AG08395 (cell line): ENCODE results near the gene WDR70.
A peak's percentile ranks its signal among the peaks of the same experiment; 100 is the strongest.
"Not testable (repeated sequence)": the region's sequence is repeated elsewhere in the genome, so short reads cannot be mapped to it uniquely, and the experiment has no call there.

Source experiments
- DNase-seq: peaks from one replicate; pipeline ENCODE4 v3.0.0; 2012; ENCODE audit warnings: mixed read lengths, low spot score

The WDR70 gene

GRCh38 chr5:37570597-37570996, 191.5 kb downstream of the WDR70 start:
- no peak for DNase-seq

GRCh38 chr5:37571985-37572384, 192.9 kb downstream of the WDR70 start:
- DNase-seq = no peak

- DNase-seq = no peak
Measured at GRCh38 chr5:37575541-37576489, 196.7 kb downstream of the WDR70 start.

- no peak for DNase-seq
Measured at GRCh38 chr5:37576552-37576951, 197.4 kb downstream of the WDR70 start.

- DNase-seq = no peak
Measured at GRCh38 chr5:37578176-37578575, 199.1 kb downstream of the WDR70 start.

- no peak for DNase-seq
Measured at GRCh38 chr5:37580106-37580505, 201.0 kb downstream of the WDR70 start.

GRCh38 chr5:37582202-37582601, 203.1 kb downstream of the WDR70 start:
- DNase-seq = no peak

GRCh38 chr5:37593292-37593691, 214.2 kb downstream of the WDR70 start:
- not testable (repeated sequence) for DNase-seq

- not testable (repeated sequence) for DNase-seq
Measured at GRCh38 chr5:37594864-37595263, 215.7 kb downstream of the WDR70 start.

GRCh38 chr5:37598733-37599132, 219.6 kb downstream of the WDR70 start:
- DNase-seq = no peak

- no peak for DNase-seq
Measured at GRCh38 chr5:37601163-37601562, 222.0 kb downstream of the WDR70 start.

GRCh38 chr5:37603072-37603471, 224.0 kb downstream of the WDR70 start:
- no peak for DNase-seq

- no peak for DNase-seq
Measured at GRCh38 chr5:37604290-37604689, 225.2 kb downstream of the WDR70 start.

GRCh38 chr5:37606148-37606547, 227.0 kb downstream of the WDR70 start:
- DNase-seq = no peak

- DNase-seq = no peak
Measured at GRCh38 chr5:37606632-37607248, 227.6 kb downstream of the WDR70 start.

- peak; percentile 85 for DNase-seq
Measured at GRCh38 chr5:37615184-37615583, 236.1 kb downstream of the WDR70 start.

GRCh38 chr5:37619353-37619752, 240.2 kb downstream of the WDR70 start:
- peak; percentile 43 for DNase-seq

- not testable (repeated sequence) for DNase-seq
Measured at GRCh38 chr5:37622354-37622753, 243.2 kb downstream of the WDR70 start.

GRCh38 chr5:37626266-37626665, 247.1 kb downstream of the WDR70 start:
- no peak for DNase-seq

- DNase-seq = no peak
Measured at GRCh38 chr5:37628876-37629275, 249.8 kb downstream of the WDR70 start.

GRCh38 chr5:37631939-37632338, 252.8 kb downstream of the WDR70 start:
- no peak for DNase-seq

GRCh38 chr5:37637165-37637845, 258.2 kb downstream of the WDR70 start:
- no peak for DNase-seq

GRCh38 chr5:37638897-37639296, 259.8 kb downstream of the WDR70 start:
- no peak for DNase-seq
